A673 (cell line): Measurements from ENCODE around the gene TUBA8.
"Not testable (repeated sequence)": the region's sequence is repeated elsewhere in the genome, so short reads cannot be mapped to it uniquely, and the experiment has no call there.

Source experiments
- CTCF ChIP-seq: fragments of 300-800, 200-600 bp; sonication (generic); conservative IDR thresholded peaks from 2 replicates; pipeline ENCODE4 v1.5.1; 2017; ENCODE audit warnings: low read depth, mild to moderate bottlenecking, antibody characterized with exemption, low read length, moderate library complexity, mixed read lengths
- EZH2 ChIP-seq: fragments of 200-600 bp; sonication (generic); IDR thresholded peaks from 2 replicates; pipeline ENCODE4 v1.6.1; 2017; ENCODE audit warnings: borderline replicate concordance, low read depth, mild to moderate bottlenecking, mixed read lengths, antibody characterized with exemption, low read length; ENCODE audit not compliant: poor library complexity, severe bottlenecking

GRCh38 chr22:18155546-18155945 is 44.9 kb downstream of the TUBA8 start:
- TF ChIP-seq CTCF, EZH2: not testable (repeated sequence)
